GM21423 (cell line): ENCODE measurements around the gene RPF1.
"Not testable (repeated sequence)": the region's sequence is repeated elsewhere in the genome, so short reads cannot be mapped to it uniquely, and the experiment has no call there.

ENCODE experiments used
- ATAC-seq: cut with Tn5 transposase; IDR thresholded peaks from one replicate; pipeline ENCODE4 v1.9.1; 2021; ENCODE audit warnings: mild to moderate bottlenecking, moderate library complexity; ENCODE audit not compliant: unreplicated experiment

Gene RPF1, protein sequence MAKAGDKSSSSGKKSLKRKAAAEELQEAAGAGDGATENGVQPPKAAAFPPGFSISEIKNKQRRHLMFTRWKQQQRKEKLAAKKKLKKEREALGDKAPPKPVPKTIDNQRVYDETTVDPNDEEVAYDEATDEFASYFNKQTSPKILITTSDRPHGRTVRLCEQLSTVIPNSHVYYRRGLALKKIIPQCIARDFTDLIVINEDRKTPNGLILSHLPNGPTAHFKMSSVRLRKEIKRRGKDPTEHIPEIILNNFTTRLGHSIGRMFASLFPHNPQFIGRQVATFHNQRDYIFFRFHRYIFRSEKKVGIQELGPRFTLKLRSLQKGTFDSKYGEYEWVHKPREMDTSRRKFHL

DNA sequence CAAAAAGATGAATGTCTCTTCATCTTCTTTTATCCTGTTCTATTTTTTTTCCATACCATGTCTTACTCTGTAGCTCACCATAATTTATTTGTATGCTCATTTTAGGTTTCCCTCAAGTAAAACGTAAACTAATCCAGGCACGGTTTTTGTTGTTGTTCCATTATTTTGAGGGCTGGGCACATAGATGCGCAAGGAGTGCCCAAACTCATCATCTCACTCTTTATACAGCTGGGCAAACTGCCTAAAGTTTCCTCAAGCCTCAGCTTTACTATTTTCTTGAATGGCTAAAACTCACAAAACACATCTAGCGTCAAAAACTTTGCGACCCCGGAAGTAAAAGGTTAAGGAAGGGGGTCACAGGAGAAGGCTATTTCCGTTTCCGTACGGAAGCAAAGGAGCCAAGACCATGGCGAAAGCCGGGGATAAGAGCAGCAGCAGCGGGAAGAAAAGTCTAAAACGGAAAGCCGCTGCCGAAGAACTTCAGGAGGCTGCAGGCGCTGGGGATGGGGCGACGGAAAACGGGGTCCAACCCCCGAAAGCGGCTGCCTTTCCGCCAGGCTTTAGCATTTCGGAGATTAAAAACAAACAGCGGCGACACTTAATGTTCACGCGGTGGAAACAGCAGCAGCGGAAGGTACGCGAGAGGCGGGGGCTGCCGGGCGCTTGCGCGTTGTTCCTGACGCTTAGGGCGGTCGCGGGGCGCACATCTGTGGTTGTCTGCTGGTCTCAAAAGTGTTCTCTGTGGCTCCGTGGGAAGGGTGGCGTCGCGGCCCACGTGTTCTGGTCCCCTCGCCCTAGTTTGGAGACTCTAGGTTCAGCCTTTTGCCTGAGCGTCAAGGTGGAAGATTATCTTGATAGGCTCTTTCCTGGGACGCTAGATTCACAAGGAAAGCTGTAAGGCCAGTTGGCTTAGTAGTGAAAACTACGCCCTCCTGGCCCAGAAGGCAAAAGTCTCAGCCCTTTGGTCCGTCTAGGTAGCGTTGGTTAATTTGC is at the start of gene RPF1:
TSS of gene RPF1 (plus strand) at position 391 of the 993 bp plus-strand sequence. CDS start at position 407, 16 bp downstream.
- peak; percentile 99 for ATAC-seq

DNA sequence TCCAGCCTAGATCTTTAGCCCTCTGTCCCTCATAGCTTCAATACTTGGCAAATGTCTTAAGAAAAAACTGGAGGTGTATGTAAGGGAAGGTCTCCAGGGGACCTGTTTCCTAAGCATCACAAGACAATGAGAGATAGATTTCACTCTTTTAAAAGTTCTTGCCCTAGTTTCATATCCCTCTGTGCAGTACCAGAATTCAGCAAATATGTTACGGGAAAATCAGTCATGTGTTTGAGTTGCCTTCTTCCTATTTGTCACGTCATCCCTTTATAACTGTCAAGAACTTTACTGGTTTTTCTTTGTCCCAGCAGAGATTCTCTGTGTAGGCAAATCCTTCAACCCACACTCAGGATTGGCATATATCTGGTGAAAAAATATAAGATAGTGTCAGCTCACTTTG is 48.5 kb upstream of the RPF1 start:
- no peak for ATAC-seq

DNA sequence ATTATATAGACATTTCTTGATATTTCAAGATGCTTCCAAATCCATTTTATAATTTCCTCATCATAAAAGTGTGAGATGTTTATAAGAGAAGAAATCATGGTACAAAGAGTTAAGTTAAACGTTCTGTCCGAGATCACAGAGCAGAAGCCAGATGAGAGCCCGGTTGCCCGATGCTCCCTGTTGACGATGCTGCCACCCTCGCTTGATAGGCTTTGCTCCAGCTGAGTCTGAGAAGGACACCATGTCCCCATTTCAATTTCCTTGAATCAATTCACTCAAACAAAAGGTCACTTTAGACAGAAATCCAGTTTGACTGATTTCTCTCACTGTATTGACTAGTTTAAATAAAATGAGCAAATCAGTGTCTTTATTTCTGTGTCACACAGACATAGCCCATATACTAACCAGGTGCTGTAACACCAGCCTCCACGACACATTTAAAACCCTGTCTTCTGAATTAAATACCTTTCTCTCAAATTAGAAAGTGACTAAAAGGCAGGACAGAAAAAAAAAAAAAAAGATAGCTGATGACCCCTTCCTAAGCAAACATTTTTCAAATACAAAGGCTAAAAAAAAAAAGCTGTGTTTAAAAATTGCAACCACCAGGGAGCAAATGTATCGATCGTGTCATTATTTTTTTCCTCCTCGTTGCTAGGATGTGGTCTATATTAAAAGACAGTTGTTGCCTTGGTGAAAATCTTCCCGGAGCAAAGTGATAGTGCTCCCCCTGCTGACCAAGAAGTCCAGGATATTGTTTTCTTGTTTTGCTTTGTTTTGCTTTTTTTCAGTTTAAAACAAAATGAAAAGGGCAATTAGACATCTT is 45.6 kb upstream of the RPF1 start:
- peak; percentile 46 for ATAC-seq

DNA sequence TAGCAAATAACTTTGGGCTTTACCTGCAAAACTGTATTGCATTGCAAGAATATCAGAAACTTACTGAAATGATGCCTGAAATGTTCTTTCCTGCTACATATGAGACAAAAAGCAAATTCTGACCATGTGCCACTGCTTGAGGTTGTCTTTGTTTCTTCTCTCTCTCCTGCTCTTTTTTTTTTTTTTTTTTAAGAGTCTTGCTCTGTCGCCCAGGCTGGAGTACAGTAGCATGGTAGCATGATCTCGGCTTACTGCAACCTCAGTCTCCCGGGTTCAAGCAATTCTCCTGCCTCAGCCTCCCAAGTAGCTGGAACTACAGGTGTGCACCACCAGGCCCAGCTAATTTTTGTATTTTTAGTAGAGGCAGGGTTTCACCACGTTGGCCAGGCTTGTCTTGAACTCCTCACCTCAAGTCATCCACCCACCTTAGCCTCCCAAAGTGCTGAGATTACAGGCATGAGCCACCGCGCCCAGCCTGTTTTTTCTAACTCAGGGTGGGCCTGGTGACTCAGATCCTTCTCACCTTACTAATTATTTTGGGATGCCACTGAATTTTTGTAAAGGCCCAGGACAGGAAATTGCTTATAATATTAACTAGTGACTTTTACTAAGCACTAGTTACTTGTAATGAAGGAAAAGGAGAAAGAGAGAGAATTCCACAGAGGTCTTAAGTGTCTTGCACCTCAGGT is 44.8 kb upstream of the RPF1 start:
- ATAC-seq: no peak

DNA sequence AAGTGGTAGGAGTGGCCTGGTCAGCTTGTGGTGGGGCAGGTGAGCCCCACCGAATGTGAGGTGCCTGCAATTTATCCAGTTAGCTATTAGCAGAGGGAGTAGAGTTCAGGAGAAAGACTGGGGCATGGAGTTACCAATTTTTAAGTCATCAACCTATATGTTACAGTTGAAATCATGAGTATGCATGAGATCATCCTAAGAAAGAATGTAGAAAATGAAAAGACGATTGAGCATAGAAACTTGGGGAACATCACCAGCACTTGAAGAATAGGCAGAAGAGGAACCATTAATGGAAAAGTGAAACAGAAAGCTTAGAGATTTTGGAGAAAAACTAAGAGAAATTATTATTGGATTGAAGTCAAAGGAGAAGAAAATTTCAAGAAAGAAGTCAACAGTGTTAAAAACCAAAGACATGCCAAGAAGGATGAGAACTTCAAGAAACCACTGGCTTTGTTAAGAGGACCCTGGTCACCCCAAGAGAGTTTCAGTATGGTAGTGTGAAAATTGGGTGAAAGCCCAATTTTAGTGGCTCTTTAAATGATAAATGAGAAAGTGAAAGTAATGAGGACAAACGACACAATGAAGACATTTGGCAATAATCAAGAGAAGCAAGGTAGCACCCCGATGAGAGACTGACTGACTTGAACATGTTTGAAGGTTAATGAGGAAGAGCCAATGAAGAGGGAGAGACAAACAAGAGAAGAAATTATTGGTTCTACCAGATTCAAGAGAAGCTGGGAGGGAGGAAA is 44.1 kb upstream of the RPF1 start:
- peak; percentile 48 for ATAC-seq

DNA sequence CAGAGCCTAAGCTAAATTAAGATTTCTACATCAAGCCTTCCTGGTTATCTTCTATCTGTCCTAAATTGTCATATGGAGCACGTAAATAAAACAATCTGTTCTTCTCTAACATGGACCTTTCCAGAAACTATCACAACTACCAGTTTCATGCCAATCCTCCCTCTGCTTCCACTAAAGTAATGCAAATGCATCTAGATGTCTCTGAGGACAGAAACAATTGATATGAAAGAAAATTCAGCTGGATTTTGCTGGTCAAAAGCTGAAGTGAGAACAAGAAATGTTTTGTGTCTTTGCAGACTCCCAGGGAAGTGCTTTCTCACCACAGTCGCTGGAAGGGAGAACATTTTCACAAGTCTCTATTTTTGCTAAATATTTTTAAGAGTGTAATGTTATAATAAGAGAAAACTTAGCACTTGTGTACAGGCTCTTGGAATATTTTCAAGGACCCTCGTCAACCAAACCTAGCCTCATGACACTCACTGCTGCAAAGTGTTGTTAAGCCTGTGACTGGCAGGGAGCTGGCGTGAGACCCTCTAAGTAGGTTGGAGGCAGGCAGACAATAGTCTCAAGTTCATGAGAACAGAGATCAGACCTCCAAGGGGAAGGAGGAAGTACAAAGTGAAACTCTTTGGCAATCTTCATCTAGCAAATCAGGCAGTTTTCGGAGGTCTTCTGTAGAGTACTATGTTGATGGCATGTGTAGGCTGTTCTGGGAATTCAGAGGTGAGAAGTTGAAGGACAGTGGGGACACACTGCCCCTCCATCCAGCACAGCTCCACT is 42.0 kb upstream of the RPF1 start:
- ATAC-seq: peak; percentile 35

DNA sequence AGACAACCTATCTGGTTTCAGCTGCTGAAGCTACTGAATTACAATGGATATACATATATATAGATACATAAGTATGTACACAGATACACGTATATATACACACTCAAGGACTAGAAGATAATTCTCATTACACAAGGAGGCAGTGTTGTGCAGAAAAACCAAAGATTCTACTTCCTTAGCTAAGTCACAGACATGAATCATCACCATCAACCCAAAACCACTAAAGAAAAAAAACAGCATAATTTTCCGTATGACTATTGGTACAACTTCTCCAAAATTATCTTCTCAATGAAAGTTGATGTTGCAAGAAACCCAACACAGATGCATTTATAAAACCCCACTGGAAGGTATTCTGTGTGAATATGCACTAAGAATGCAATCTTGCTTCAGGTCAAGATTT is 36.8 kb upstream of the RPF1 start:
- ATAC-seq: peak; percentile 96

DNA sequence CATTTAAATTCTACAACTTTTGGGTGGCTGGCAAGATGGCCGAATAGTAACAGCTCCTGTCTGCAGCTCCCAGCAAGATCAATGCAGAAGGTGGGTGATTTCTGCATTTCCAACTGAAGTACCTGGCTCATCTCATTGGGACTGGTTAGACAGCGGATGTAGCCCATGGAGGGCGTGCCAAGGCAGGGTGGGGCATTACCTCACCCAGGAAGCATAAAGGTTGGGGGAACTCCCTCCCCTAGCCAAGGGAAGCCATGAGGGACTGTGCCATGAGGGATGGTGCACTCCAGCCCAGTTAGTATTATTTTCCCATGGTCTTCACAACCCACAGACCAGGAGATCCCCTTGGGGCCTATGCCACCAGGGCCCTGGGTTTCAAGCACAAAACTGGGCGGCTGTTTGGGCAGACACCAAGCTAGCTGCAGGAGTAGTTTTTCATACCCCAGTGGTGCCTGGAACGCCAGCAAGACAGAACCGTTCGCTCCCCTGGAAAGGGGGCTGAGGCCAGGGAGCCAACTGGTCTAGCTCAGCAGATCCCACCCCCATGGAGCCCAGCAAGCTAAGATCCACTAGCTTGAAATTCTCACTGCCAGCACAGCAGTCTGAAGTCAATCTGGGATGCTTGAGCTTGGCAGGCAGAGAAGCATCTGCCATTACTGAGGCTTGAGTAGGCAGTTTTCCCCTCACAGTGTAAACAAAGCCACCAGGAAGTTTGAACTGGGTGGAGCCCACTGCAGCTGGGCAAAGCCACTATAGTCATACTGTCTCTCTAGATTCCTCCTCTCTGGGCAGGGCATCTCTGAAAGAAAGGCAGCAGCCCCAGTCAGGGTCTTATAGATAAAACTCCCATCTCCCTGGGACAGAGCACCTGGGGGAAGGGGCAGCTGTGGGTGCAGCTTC is 36.1 kb upstream of the RPF1 start:
- ATAC-seq: not testable (repeated sequence)

DNA sequence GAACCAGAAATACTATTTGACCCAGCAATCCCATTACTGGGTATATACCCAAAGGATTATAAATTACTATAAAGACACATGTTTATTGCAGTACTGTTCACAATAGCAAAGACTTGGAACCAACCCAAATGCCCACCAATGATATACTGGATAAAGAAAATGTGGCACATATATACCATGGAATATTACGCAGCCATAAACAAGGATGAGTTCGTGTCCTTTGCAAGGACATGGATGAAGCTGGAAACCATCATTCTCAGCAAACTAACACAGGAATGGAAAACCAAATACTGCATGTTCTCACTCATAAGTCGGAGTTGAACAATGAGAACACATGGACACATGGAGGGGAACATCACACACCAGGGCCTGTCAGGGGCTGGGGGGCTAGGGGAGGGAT is 30.4 kb upstream of the RPF1 start:
- ATAC-seq: not testable (repeated sequence)

DNA sequence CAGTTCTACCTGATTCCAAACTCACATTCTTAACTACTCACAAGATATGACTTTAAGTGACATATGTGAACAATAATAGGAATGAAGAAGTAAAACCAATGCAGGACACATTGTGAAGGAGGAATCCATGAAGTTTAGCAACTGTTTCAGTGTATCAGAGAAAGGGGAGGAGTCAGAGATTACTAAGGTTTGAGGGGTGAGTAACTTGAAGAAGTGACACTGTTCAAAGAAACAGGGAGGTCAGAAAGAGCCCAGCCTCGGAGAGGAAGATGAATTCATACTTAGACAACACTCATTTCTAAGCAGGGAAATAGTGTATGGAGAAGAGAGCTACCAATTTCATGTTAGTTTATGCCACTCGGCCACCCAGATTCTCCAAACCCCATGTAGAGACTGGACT is 28.2 kb upstream of the RPF1 start:
- ATAC-seq: no peak

DNA sequence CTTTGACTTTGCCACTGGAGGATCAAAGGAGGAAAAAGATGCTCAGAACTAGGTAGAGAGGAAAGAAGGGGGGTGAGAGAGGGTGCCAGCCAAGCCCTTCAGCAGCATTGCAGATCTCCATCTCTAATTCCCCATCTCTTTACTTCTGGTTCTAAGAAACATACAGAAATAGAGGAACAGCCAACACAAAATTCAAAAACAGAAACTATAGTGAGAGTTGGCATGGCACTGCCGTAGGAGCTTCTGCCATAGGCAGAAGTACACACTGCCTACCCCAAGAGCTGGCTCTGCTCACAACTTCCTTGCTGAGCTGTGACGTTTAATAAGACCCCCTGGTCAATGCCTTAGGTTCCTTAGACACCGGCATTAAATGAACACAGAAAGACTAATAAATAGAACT is 26.6 kb upstream of the RPF1 start:
- ATAC-seq: no peak

DNA sequence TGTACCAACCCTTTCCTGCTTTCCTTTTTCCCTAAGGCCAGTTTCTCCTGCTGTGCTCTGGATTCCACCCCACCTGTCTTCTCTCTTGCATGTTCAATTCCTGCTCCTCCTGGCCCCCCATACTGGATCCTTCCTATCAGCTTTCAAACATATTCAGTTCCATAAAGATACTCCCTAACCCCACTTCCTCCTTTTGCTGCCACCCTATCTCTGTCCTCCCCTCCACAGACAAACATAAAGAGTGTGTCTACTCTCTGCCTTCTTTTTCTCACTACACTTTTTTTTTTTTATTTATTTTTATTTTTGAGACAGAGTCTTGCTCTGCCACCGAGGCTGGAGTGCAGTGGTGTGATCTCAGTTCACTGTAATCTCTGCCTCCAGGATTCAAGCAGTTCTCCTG is 16.9 kb upstream of the RPF1 start:
- no peak for ATAC-seq

DNA sequence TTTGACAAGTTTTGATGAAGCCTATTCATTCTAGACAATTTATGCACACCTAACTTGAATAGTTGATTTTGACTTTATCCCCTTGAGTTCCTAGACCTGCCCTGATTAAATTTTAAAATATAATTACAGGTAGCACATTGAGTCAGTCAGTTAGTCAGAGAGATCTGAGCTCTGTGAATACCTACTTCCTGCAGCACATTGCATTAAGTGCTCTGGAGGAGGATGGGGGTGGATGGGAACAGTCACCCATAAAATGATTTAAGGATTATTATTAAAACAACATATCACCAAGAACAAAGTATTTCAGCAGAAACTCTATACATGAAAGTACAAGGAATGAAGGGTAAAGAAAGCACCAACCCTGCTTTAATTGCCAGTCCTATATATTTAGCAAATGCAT is 11.8 kb upstream of the RPF1 start:
- ATAC-seq: no peak

DNA sequence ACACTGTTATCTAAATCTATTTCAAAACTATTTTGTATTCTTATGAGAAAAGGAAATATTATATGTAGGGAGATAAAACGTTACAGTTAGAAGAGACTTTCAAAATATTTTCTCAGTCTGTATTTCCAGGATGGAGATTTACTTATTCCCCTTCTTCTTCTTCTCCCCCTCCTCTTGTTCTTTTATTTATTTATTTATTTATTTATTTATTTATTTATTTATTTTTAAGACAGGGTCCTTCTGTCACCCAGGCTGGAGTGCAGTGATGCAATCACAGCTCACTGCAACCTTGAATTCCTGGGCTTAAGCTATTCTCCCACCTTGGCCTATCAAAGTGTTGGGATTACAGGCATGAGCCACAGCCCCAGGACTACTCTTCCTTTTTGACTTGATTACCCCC is 2.8 kb upstream of the RPF1 start:
- no peak for ATAC-seq

DNA sequence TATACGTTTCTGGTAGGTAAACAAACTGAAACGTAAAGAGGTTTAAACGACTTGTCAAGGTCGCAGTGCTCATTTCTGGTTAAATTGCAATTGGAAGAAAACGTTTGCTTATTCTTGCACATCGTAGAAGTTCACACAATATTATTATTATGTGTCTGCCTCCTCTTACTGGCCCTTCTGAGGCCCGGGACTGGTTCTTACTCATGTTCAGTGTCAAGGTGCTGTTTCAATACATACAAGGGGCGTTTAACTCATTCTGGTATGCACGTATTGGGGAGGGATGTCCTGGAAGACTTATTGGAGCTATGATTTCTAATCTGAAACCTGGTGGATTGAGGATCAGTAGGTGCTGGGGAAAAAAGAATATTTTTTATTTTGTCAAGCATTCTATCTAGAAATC is 932 bp downstream of the RPF1 start:
- peak; percentile 7 for ATAC-seq

DNA sequence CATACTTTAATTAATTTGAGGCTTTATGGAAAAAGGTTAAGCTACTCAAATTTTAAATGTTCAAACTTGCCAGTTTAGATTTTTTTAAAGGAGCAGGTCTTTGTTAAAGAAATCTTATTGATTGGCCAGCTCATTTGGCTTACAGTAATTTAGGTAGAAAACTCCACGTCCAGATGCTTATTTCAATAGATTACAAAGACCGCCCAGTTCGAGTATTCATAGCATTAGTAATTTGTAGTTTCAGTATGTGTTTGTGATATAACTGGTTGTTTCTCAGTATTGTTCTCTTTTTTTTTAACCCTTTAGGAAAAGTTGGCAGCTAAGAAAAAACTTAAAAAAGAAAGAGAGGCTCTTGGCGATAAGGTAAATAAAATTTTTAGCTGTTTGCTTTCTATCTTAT is 1.6 kb downstream of the RPF1 start:
- no peak for ATAC-seq

DNA sequence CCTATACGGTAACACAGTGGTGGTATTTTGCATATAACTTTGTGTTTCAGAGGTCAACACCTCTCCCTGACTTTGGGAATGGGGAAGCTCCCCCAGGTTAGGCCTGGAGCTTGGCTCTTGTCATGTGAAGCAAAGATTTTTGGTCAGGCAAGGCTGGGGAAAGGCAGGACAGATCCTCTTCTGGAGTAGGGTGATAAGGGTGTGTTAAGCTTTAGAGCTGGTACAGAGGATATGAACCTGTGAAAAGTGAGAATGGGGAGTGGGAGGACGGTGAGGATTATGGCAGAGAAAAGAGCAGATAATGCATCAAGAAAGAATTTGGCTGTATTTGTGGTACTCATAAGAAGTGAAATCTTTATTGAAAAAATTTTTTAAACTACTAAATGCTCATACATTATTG is 2.3 kb downstream of the RPF1 start:
- ATAC-seq: no peak

DNA sequence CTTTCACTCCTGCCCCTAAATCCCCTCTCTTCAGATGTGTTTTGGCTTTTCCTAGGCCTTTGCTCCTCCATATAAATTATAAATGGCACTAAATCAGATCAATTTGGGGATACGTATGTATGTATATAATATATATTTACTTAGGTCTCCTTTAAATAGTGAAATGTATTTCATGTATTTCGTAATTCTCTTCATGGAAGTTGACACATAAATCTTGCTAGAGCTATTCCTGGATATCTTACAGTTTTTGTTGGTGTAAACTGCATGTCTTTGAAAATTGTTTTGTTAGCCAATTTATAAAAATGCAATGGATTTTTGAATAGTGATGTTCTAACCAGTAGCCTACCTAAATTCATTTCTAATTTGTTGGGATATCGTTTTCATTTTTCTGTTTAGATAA is 9.0 kb downstream of the RPF1 start:
- no peak for ATAC-seq
